Body of pancreas (tissue), 4 donors: ENCODE data around the gene NFATC4. TPM values are rescaled to one million over a fixed set of nuclear protein-coding genes. Genes with fewer than 3 reads are reported as not detected.
"Not testable (repeated sequence)": the region's sequence is repeated elsewhere in the genome, so short reads cannot be mapped to it uniquely, and the experiment has no call there.

Experiments used
- ATAC-seq: fragments of 150-250 bp; one replicate; pipeline ENCODE4 v1.9.1; 2016
- DNase-seq, 4 donors: peaks; one replicate each; pipeline ENCODE4 v3.0.0-alpha.2; 2019
- H3K27ac ChIP-seq, 4 donors: fragments of 200-600 bp; sonication (generic); 1 replicate in 3 of 4; 2 replicates in 1 of 4; pipeline versions ENCODE4 v1.5.1 to v1.6.1; 2016 to 2019; ENCODE audit warnings: mild to moderate bottlenecking in 1 of 4, mixed read lengths in 1 of 4, moderate library complexity in 1 of 4
- H3K27me3 ChIP-seq, 2 donors: fragments of 200-600 bp; sonication (generic); one replicate each; pipeline ENCODE4 v1.6.0; 2016; ENCODE audit warnings: mild to moderate bottlenecking in 1 of 2
- H3K36me3 ChIP-seq, 2 donors: fragments of 200-600 bp; sonication (generic); replicated peaks in 1 of 2; 2 replicates each; pipeline ENCODE4 v1.5.1; 2016; ENCODE audit warnings: low read depth in 2 of 2; ENCODE audit not compliant: insufficient read depth in 1 of 2
- H3K4me1 ChIP-seq: fragments of 200-600 bp; sonication (generic); one replicate; pipeline ENCODE4 v1.6.0; 2016
- H3K4me3 ChIP-seq, 2 donors: fragments of 200-600 bp; sonication (generic); 1 replicate in 1 of 2; 2 replicates in 1 of 2; pipeline ENCODE4 v1.5.1; 2016 to 2019
- H3K9me3 ChIP-seq, 3 donors: fragments of 200-600 bp; sonication (generic); 1 replicate in 2 of 3; 2 replicates in 1 of 3; pipeline ENCODE4 v1.5.1; 2016
- CTCF ChIP-seq, 7 experiments: fragments of 450-650 bp in 4 of 7; fragments of 200-600 bp in 3 of 7; sonication (generic) in 3 of 7; IDR thresholded peaks; one replicate each; pipeline ENCODE4 v1.5.1; 2016 to 2019; ENCODE audit warnings: antibody characterized with exemption in 7 of 7
- POLR2A ChIP-seq, 3 donors: fragments of 450-650 bp; IDR thresholded peaks; one replicate each; pipeline ENCODE4 v1.6.1; 2016; ENCODE audit warnings: antibody characterized with exemption in 3 of 3, mild to moderate bottlenecking in 2 of 3
- WGBS, 2 donors: methylation state at CpG; one replicate each; pipeline ENCODE4 v1.1.5; 2017; 5-methylcytosine and 5-hydroxymethylcytosine counted together
- intact Hi-C: fragments of 100-400 bp; cut with DNase I; formaldehyde crosslinking; loops from one replicate; pipeline ENCODE4 v1.15.1; 2023
- total RNA-seq, 2 donors: library from RNA; depleted of rRNA; stranded (reverse); fragments of >200 nt; gene quantifications; one replicate each; pipeline ENCODE4 v1.1.0, GENCODE V29; 2016

NFATC4 gene
- total RNA-seq, 2 donors from 2014 or later, result 11.9 to 19.8 TPM

- Histone ChIP-seq H3K27me3 (no peaks in the 10 kb centered on the region), H3K4me3 (no peak overlapping the region), H3K9me3 (no peaks in the 10 kb centered on the region), H3K4me1 (peaks cover 3% of the 10 kb centered on the region), H3K27ac (no peak overlapping the region), H3K36me3 (no peaks in the 10 kb centered on the region)
- DNase-seq, result no peak
- no peak for TF ChIP-seq POLR2A (IDR thresholded peaks at IDR 0.05)
- TF ChIP-seq CTCF (IDR thresholded peaks at IDR 0.05), result no peak
- no peak for ATAC-seq
- intact Hi-C loops, result no loop called here
- WGBS, 2 donors, result 11 to 15% methylated on average over 4 of the region's 4 CpGs
Measured at GRCh38 chr14:24351517-24351916, 16.5 kb upstream of the NFATC4 start.

- 82 to 84% methylated on average over 5 of the region's 5 CpGs for WGBS, 2 donors
- TF ChIP-seq POLR2A (IDR thresholded peaks at IDR 0.05), result no peak
- TF ChIP-seq CTCF (IDR thresholded peaks at IDR 0.05), result no peak
- no peaks in the 10 kb centered on the region for H3K36me3 ChIP-seq
- no peaks in the 10 kb centered on the region for H3K27me3 ChIP-seq
- no peak for ATAC-seq
- DNase-seq, result no peak
- no peak overlapping the region for H3K27ac ChIP-seq
- no peak overlapping the region for H3K4me3 ChIP-seq
- H3K9me3 ChIP-seq, result no peaks in the 10 kb centered on the region
- peaks cover 3% of the 10 kb centered on the region for H3K4me1 ChIP-seq
- intact Hi-C loops, result no loop called here
Measured at GRCh38 chr14:24353559-24354481, 14.2 kb upstream of the NFATC4 start.

- DNase-seq, H3K36me3 ChIP-seq, H3K4me1 ChIP-seq, H3K9me3 ChIP-seq, ATAC-seq, H3K27ac ChIP-seq, H3K4me3 ChIP-seq, H3K27me3 ChIP-seq, intact Hi-C loops: not testable (repeated sequence)
- 72 to 73% methylated on average over 3 of the region's 3 CpGs for WGBS, 2 donors
Measured at GRCh38 chr14:24354482-24354825, 13.5 kb upstream of the NFATC4 start.

GRCh38 chr14:24355009-24355408, 13.0 kb upstream of the NFATC4 start:
- Histone ChIP-seq H3K27ac (no peak overlapping the region), H3K4me1 (peaks cover 3% of the 10 kb centered on the region), H3K27me3 (no peaks in the 10 kb centered on the region), H3K9me3 (no peaks in the 10 kb centered on the region), H3K36me3 (no peaks in the 10 kb centered on the region), H3K4me3 (no peak overlapping the region)
- TF ChIP-seq POLR2A (IDR thresholded peaks at IDR 0.05) (no peak), CTCF (IDR thresholded peaks at IDR 0.05) (no peak)
- DNase-seq, result no peak
- intact Hi-C loops, result no loop called here
- 84 to 87% methylated on average over 7 of the region's 7 CpGs for WGBS, 2 donors
- no peak for ATAC-seq

GRCh38 chr14:24356208-24356607, 11.8 kb upstream of the NFATC4 start:
- Histone ChIP-seq H3K4me3 (no peak overlapping the region), H3K27me3 (no peaks in the 10 kb centered on the region), H3K9me3 (no peaks in the 10 kb centered on the region), H3K27ac (no peak overlapping the region), H3K36me3 (no peaks in the 10 kb centered on the region), H3K4me1 (peaks cover 3% of the 10 kb centered on the region)
- ATAC-seq, result no peak
- TF ChIP-seq CTCF (IDR thresholded peaks at IDR 0.05) (no peak), POLR2A (IDR thresholded peaks at IDR 0.05) (no peak)
- no peak for DNase-seq
- intact Hi-C loops, result no loop called here
- WGBS, 2 donors, result 78% methylated on average over 4 of the region's 4 CpGs
